HEK293 (cell line): ENCODE data around the gene PIANP.

Experiments used
- CTCF ChIA-PET: fragments of 350-600 bp; formaldehyde crosslinking; extraction: SDS; loops from one replicate; lab custom pipeline; 2021; ENCODE audit warnings: antibody characterized with exemption; lab: Yijun Ruan, JAX
- POLR2A ChIA-PET: fragments of 300-600 bp; formaldehyde crosslinking; extraction: SDS; loops from one replicate; lab custom pipeline; 2020; ENCODE audit warnings: antibody characterized with exemption, inconsistent platforms; lab: Yijun Ruan, JAX
- H3K27ac ChIP-seq: fragments of 200-500 bp; sonication (Bioruptor generic); 2 replicates; pipeline ENCODE4 v1.5.1; 2014; ENCODE audit warnings: low read depth, low read length, control low read depth, inconsistent platforms; ENCODE audit errors: extremely low read depth
- H3K36me3 ChIP-seq, 2 experiments: fragments of 200-500 bp in 1 of 2; sonication (Bioruptor generic) in 1 of 2; 1 replicate in 1 of 2; 2 replicates in 1 of 2; pipeline ENCODE4 v1.5.1; 2014 to 2017; ENCODE audit warnings: inconsistent platforms in 2 of 2, low read length in 2 of 2; ENCODE audit not compliant: control insufficient read depth in 2 of 2, insufficient read depth in 1 of 2
- H3K4me1 ChIP-seq: fragments of 200-500 bp; sonication (Bioruptor generic); 2 replicates; pipeline ENCODE4 v1.5.1; 2014; ENCODE audit warnings: mild to moderate bottlenecking, low read length, inconsistent platforms; ENCODE audit not compliant: control insufficient read depth, insufficient read depth
- H3K4me3 ChIP-seq: 2 replicates; pipeline ENCODE4 v1.5.1; 2011; ENCODE audit warnings: low read depth, mild to moderate bottlenecking, control low read depth, low read length, moderate library complexity
- H3K9me3 ChIP-seq: fragments of 200-500 bp; sonication (Bioruptor generic); 2 replicates; pipeline ENCODE4 v1.5.1; 2014; ENCODE audit warnings: low read depth, low read length, inconsistent platforms; ENCODE audit not compliant: control insufficient read depth, insufficient read depth
- GLI4 ChIP-seq: fragments of 450-650 bp; formaldehyde crosslinking; IDR thresholded peaks from 2 replicates; pipeline ENCODE4 v1.5.1; 2016; ENCODE audit warnings: missing biosample characterization, missing genetic modification characterization
- KLF9 ChIP-seq: fragments of 450-650 bp; formaldehyde crosslinking; IDR thresholded peaks from 2 replicates; pipeline ENCODE4 v1.5.1; 2016; ENCODE audit warnings: missing biosample characterization, missing genetic modification characterization, low read depth
- OSR2 ChIP-seq: fragments of 450-650 bp; formaldehyde crosslinking; IDR thresholded peaks from 2 replicates; pipeline ENCODE4 v1.5.1; 2016; ENCODE audit warnings: missing biosample characterization, missing genetic modification characterization
- PBX3 ChIP-seq: sonication (generic); formaldehyde crosslinking; IDR thresholded peaks from 2 replicates; pipeline ENCODE4 v1.8.1; 2022; ENCODE audit warnings: mild to moderate bottlenecking, moderate library complexity, missing genetic modification reagents
- PRDM6 ChIP-seq: fragments of 450-650 bp; formaldehyde crosslinking; IDR thresholded peaks from 2 replicates; pipeline ENCODE4 v1.5.1; 2017; ENCODE audit warnings: missing biosample characterization, missing genetic modification characterization
- ZBTB17 ChIP-seq: fragments of 450-650 bp; formaldehyde crosslinking; IDR thresholded peaks from 2 replicates; pipeline ENCODE4 v1.5.1; 2016; ENCODE audit warnings: missing biosample characterization, missing genetic modification characterization
- ZBTB6 ChIP-seq: fragments of 450-650 bp; formaldehyde crosslinking; IDR thresholded peaks from 2 replicates; pipeline ENCODE4 v1.5.1; 2017; ENCODE audit warnings: missing biosample characterization, missing genetic modification characterization
- ZFP37 ChIP-seq: fragments of 450-650 bp; formaldehyde crosslinking; IDR thresholded peaks from 2 replicates; pipeline ENCODE4 v1.5.1; 2016; ENCODE audit warnings: missing biosample characterization, missing genetic modification characterization
- ZNF10 ChIP-seq: fragments of 450-650 bp; formaldehyde crosslinking; IDR thresholded peaks from 2 replicates; pipeline ENCODE4 v1.5.1; 2017; ENCODE audit warnings: missing biosample characterization, missing genetic modification characterization
- ZNF146 ChIP-seq: fragments of 450-650 bp; formaldehyde crosslinking; IDR thresholded peaks from 2 replicates; pipeline ENCODE4 v1.5.1; 2016; ENCODE audit warnings: missing biosample characterization, missing genetic modification characterization
- ZNF155 ChIP-seq: fragments of 450-650 bp; formaldehyde crosslinking; IDR thresholded peaks from 2 replicates; pipeline ENCODE4 v1.5.1; 2016; ENCODE audit warnings: missing biosample characterization, missing genetic modification characterization
- ZNF513 ChIP-seq: fragments of 450-650 bp; IDR thresholded peaks from 2 replicates; pipeline ENCODE4 v1.5.1; 2018; ENCODE audit warnings: missing biosample characterization, missing genetic modification characterization
- ZNF654 ChIP-seq: fragments of 450-650 bp; formaldehyde crosslinking; IDR thresholded peaks from 2 replicates; pipeline ENCODE4 v1.5.1; 2016; ENCODE audit warnings: low read depth, missing biosample characterization, missing genetic modification characterization
- ZNF785 ChIP-seq: fragments of 450-650 bp; formaldehyde crosslinking; IDR thresholded peaks from 2 replicates; pipeline ENCODE4 v1.5.1; 2016; ENCODE audit warnings: missing biosample characterization, missing genetic modification characterization
- TF ChIP-seq, protein P1 (sequence below): fragments of 450-650 bp; formaldehyde crosslinking; optimal IDR thresholded peaks from 2 replicates; pipeline ENCODE3; 2016; ENCODE audit warnings: missing biosample characterization, mild to moderate bottlenecking, missing genetic modification characterization

PIANP gene

DNA sequence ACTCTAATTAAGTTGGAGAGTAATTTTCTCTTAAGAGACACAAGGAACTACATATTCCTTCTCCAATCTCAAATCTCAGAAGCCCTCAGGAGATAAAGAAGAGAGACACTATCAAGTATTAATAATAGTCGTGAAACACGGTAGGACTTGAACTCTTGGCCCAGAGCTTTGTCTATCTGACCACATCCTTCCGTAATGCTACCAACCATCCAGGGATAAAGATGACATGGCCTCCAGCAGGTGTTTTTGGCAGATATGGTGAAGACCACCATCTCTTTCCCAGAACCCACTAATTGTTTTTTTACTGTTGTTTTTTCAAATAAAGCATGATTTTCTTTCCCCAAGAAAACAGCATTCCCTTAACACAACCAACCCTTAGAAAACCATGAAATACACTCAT is 14.8 kb downstream of the PIANP start:
- TF ChIP-seq ZNF146 (tag by site-specific recombination), result no peak
- no peak for TF ChIP-seq GLI4 (tag by site-specific recombination)
- no peak for TF ChIP-seq ZFP37 (tag by site-specific recombination)
- TF ChIP-seq PRDM6 (tag by site-specific recombination), result no peak
- Histone ChIP-seq H3K36me3 (peaks cover 31 to 35% of the 10 kb centered on the region in 2 experiments), H3K9me3 (no peaks in the 10 kb centered on the region), H3K4me1 (peaks cover 13% of the 10 kb centered on the region), H3K4me3 (no peak overlapping the region), H3K27ac (no peak overlapping the region)
- CTCF ChIA-PET, result interaction anchor here (0.6 to 2.1 kb wide), 4 partner anchors 13 to 197 kb away, joined by 3 to 8 read pairs (median 5); no protein-coding TSS in a partner anchor
- POLR2A ChIA-PET, result interaction anchor here (0.9 to 1.0 kb wide), 2 partner anchors 38 to 152 kb away, joined by 3 read pairs; partner anchors contain the start of genes COPS7A and GAPDH

DNA sequence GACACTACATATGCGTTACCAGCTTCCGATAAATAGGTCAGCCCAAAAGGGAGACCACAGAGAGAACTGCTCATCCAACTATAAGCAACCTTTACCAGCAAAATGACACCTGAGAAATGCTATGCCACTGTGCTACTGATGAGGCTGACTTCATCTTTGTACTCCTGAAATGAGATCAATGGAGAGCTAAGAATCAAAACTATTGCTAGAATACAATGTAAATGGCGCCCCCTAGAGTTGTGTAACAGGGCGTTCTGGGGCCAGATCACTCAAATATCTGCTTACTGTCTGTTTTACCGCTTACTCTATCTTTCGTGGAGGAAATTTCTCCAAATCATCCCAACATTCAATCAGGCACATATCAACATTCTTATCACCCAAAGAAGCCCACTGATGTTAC is 16.0 kb downstream of the PIANP start:
- peaks cover 40 to 46% of the 10 kb centered on the region in 2 experiments for H3K36me3 ChIP-seq
- H3K9me3 ChIP-seq, result no peaks in the 10 kb centered on the region
- peaks cover 10% of the 10 kb centered on the region for H3K4me1 ChIP-seq
- ChIA-PET CTCF (interaction anchor here (0.6 to 2.3 kb wide), 30 partner anchors 10 to 706 kb away, joined by 3 to 27 read pairs (median 4); partner anchors contain the start of gene COPS7A), POLR2A (interaction anchor here (0.9 to 1.0 kb wide), 2 partner anchors 17 to 151 kb away, joined by 3 to 4 read pairs; partner anchors contain the start of gene GAPDH)
- no peak for TF ChIP-seq PBX3 (CRISPR knock-in tag)
- TF ChIP-seq ZNF10 (tag by site-specific recombination), result peak; percentile 67; the same call in 1 of the 2 replicates
- peak; percentile 48 for TF ChIP-seq ZNF654
- TF ChIP-seq ZNF513 (tag by site-specific recombination), result peak; percentile 58; the same call in 1 of the 2 replicates
- TF ChIP-seq ZBTB17, result peak; percentile 41; the same call in 1 of the 2 replicates
- no peak for TF ChIP-seq ZNF155
- TF ChIP-seq OSR2 (tag by site-specific recombination), result peak; percentile 37; the same call in 1 of the 2 replicates
- no peak overlapping the region for H3K4me3 ChIP-seq
- no peak overlapping the region for H3K27ac ChIP-seq

GRCh38 chr12:6676962-6677361 is 23.7 kb downstream of the PIANP start:
- no peak for TF ChIP-seq KLF9 (tag by site-specific recombination)
- no peak for TF ChIP-seq ZBTB6 (tag by site-specific recombination)
- TF ChIP-seq, protein P1, sequence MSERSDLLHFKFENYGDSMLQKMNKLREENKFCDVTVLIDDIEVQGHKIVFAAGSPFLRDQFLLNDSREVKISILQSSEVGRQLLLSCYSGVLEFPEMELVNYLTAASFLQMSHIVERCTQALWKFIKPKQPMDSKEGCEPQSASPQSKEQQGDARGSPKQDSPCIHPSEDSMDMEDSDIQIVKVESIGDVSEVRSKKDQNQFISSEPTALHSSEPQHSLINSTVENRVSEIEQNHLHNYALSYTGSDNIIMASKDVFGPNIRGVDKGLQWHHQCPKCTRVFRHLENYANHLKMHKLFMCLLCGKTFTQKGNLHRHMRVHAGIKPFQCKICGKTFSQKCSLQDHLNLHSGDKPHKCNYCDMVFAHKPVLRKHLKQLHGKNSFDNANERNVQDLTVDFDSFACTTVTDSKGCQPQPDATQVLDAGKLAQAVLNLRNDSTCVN (tag by site-specific recombination), result no peak
- TF ChIP-seq ZNF785 (tag by site-specific recombination), result no peak
- Histone ChIP-seq H3K4me1 (no peaks in the 10 kb centered on the region), H3K9me3 (no peaks in the 10 kb centered on the region), H3K27ac (no peak overlapping the region), H3K36me3 (peaks cover 57 to 95% of the 10 kb centered on the region in 2 experiments), H3K4me3 (no peak overlapping the region)
- POLR2A ChIA-PET, result interaction anchor here (1.5 kb wide), 1 partner anchor 13 kb away, joined by 5 read pairs; the partner anchor contains the start of gene ZNF384
- CTCF ChIA-PET, result interaction anchor here (1.3 kb wide), 1 partner anchor 9 kb away, joined by 3 read pairs; no protein-coding TSS in a partner anchor
